Measurements from ENCODE around the gene LCMT2. TPM values are rescaled to one million over a fixed set of nuclear protein-coding genes. Genes with fewer than 3 reads are reported as not detected.

The LCMT2 gene
- total RNA-seq, 1 donor, result 6.9 TPM

DNA sequence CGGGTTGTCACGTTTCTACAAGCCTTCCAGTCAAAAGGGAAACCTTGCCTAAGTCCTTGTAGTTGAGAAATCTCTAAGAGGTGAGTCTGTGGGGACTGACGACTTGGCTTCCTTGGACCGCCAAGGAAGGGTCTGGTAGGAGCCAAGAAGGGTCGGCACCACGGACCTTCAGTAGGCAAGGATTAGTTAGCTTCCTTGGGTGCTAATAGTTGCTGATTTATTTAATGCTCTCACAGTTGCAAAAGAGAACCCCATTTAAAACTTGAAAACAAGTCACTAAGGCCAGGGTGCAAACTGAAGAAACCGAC lies 361 bp upstream of the LCMT2 start:
- H3K36me3 ChIP-seq (ENCODE audit: insufficient read depth, low read length), result peaks cover 2% of the 10 kb centered on the region
- TF ChIP-seq, protein P1, sequence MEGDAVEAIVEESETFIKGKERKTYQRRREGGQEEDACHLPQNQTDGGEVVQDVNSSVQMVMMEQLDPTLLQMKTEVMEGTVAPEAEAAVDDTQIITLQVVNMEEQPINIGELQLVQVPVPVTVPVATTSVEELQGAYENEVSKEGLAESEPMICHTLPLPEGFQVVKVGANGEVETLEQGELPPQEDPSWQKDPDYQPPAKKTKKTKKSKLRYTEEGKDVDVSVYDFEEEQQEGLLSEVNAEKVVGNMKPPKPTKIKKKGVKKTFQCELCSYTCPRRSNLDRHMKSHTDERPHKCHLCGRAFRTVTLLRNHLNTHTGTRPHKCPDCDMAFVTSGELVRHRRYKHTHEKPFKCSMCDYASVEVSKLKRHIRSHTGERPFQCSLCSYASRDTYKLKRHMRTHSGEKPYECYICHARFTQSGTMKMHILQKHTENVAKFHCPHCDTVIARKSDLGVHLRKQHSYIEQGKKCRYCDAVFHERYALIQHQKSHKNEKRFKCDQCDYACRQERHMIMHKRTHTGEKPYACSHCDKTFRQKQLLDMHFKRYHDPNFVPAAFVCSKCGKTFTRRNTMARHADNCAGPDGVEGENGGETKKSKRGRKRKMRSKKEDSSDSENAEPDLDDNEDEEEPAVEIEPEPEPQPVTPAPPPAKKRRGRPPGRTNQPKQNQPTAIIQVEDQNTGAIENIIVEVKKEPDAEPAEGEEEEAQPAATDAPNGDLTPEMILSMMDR (IDR thresholded peaks at IDR 0.05; ENCODE audit: extremely low read depth, low read depth, low read length), result no peak
- peak overlapping the region; percentile 80 for H3K4me3 ChIP-seq (ENCODE audit: insufficient read depth, low read length)

GRCh38 chr15:43329217-43329959 lies 985 bp downstream of the LCMT2 start:
- no peaks in the 10 kb centered on the region for H3K27me3 ChIP-seq (ENCODE audit: insufficient read depth, low read length)
- H2AFZ ChIP-seq (ENCODE audit: low read length), result peak overlapping the region; percentile 95
- peaks cover 11% of the 10 kb centered on the region for H4K20me1 ChIP-seq (ENCODE audit: insufficient read depth, low read length)
- peak overlapping the region; percentile 89 for H3K27ac ChIP-seq (ENCODE audit: low read depth, low read length)
- DNase-seq (ENCODE audit: insufficient read length, low spot score, missing footprints), result peak; percentile 62
- no peaks in the 10 kb centered on the region for H3K9me3 ChIP-seq (ENCODE audit: low read depth, low read length)
- H3K4me1 ChIP-seq (ENCODE audit: insufficient read depth, low read length), result peaks cover 18% of the 10 kb centered on the region
- TF ChIP-seq, protein P1 (IDR thresholded peaks at IDR 0.05; ENCODE audit: extremely low read depth, low read depth, low read length), result no peak
- H3K4me3 ChIP-seq (ENCODE audit: insufficient read depth, low read length), result peak overlapping the region; percentile 80
- H3K79me2 ChIP-seq (ENCODE audit: insufficient read depth, low read length), result peaks cover 17% of the 10 kb centered on the region
- H3K4me2 ChIP-seq (ENCODE audit: insufficient read depth, low read length), result peak overlapping the region; percentile 91
- no peaks in the 10 kb centered on the region for H3K36me3 ChIP-seq (ENCODE audit: insufficient read depth, low read length)

More for the DNA sequence above, 361 bp upstream of the LCMT2 start:
- DNase-seq (ENCODE audit: insufficient read length, low spot score, missing footprints), result no peak
- peaks cover 17% of the 10 kb centered on the region for H3K79me2 ChIP-seq (ENCODE audit: insufficient read depth, low read length)
- H3K27me3 ChIP-seq (ENCODE audit: insufficient read depth, low read length), result no peaks in the 10 kb centered on the region
- no peaks in the 10 kb centered on the region for H3K9me3 ChIP-seq (ENCODE audit: low read depth, low read length)
- peaks cover 11% of the 10 kb centered on the region for H4K20me1 ChIP-seq (ENCODE audit: insufficient read depth, low read length)
- peak overlapping the region; percentile 91 for H3K4me2 ChIP-seq (ENCODE audit: insufficient read depth, low read length)
- H3K27ac ChIP-seq (ENCODE audit: low read depth, low read length), result peak overlapping the region; percentile 89
- H2AFZ ChIP-seq (ENCODE audit: low read length), result peak overlapping the region; percentile 95
- H3K4me1 ChIP-seq (ENCODE audit: insufficient read depth, low read length), result peaks cover 18% of the 10 kb centered on the region

- Histone ChIP-seq H4K20me1 (ENCODE audit: insufficient read depth, low read length) (peaks cover 11% of the 10 kb centered on the region), H3K4me1 (ENCODE audit: insufficient read depth, low read length) (peaks cover 14% of the 10 kb centered on the region), H3K9me3 (ENCODE audit: low read depth, low read length) (no peaks in the 10 kb centered on the region), H2AFZ (ENCODE audit: low read length) (no peak overlapping the region), H3K27me3 (ENCODE audit: insufficient read depth, low read length) (peaks cover 7% of the 10 kb centered on the region), H3K79me2 (ENCODE audit: insufficient read depth, low read length) (peaks cover 17% of the 10 kb centered on the region), H3K36me3 (ENCODE audit: insufficient read depth, low read length) (no peaks in the 10 kb centered on the region), H3K27ac (ENCODE audit: low read depth, low read length) (no peak overlapping the region), H3K4me2 (ENCODE audit: insufficient read depth, low read length) (no peak overlapping the region), H3K4me3 (ENCODE audit: insufficient read depth, low read length) (no peak overlapping the region)
- no peak for DNase-seq (ENCODE audit: insufficient read length, low spot score, missing footprints)
- TF ChIP-seq, protein P1 (IDR thresholded peaks at IDR 0.05; ENCODE audit: extremely low read depth, low read depth, low read length), result no peak
Observed at GRCh38 chr15:43325039-43325684, 5.2 kb downstream of the LCMT2 start.

Measured in osteoblast (primary cell).